Suppressor macrophage treated with lipopolysaccharide for 4 hours (primary cell): ENCODE data around the gene CADM1.

Experiments
- DNase-seq: peaks from one replicate; pipeline ENCODE4 v3.0.0-alpha.2; 2020

Gene CADM1

DNA sequence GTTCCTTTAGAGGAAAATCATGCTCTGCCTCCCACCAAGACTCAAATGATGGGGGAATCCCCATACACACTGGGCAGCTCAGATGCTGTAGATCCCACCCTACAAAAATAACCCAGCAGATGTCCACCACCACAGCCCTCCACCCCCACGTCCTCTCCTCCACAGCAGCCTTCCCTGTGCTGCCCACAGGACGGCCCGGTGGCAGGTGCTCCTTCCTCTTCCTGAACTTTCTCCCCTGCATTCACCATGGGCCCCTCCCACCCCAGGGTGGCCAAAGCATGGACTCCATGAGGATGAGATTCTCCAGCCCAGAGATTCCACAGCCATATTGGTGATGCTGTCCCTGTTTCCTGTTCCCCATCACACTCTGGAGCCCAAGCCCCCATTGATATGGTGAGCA lies 368.3 kb downstream of the CADM1 start:
- no peak for DNase-seq

DNA sequence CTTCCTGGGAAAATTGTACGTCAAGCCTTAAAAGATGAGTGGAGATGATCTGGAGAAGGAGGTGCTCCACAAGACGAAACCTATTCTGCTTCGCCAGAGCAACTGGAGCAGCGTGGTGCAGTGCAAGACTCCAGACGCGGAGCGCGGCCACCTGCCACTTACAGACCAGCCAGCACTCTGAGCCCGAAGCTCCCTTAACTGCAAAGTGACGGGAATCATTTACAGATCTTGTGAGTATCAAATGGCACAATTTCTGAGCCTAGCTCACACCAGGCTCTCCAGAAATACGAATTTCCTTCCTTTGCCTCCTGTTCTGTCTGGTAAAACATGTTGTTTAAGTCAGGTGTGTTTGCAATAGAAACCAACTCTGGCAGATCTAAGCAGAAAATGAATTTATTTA lies 369.3 kb downstream of the CADM1 start:
- no peak for DNase-seq

DNA sequence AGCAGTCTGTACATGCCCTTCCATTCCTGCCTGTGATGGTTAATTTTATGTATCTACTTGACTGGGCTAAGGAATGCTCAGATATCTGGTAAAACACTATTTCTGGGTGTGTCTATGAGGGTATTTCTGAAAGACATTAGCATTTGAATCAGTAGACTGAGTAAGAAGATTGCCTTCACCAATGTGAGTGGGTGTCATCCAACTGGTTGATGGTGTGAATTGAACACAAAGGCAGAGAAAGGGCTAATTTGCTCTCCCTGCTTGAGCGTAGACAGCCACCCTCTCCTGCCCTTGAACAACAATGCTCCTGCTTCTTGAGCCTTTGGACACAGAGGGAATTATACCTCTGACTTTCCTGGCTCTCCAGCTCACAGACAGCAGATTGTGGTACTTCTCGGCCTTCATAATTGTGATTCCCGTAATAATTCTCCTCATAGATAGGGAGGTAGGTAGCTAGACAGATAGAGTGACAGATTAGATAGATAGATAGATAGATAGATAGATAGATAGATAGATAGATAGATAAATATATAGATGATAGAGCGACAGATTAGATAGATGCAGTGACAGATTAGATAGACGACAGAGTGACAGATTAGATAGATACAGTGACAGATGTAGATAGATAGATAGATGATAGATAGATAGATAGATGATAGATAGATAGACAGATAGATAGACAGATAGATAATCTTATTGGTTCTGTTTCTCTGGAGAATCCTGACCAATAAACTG lies 370.6 kb downstream of the CADM1 start:
- DNase-seq, result no peak

DNA sequence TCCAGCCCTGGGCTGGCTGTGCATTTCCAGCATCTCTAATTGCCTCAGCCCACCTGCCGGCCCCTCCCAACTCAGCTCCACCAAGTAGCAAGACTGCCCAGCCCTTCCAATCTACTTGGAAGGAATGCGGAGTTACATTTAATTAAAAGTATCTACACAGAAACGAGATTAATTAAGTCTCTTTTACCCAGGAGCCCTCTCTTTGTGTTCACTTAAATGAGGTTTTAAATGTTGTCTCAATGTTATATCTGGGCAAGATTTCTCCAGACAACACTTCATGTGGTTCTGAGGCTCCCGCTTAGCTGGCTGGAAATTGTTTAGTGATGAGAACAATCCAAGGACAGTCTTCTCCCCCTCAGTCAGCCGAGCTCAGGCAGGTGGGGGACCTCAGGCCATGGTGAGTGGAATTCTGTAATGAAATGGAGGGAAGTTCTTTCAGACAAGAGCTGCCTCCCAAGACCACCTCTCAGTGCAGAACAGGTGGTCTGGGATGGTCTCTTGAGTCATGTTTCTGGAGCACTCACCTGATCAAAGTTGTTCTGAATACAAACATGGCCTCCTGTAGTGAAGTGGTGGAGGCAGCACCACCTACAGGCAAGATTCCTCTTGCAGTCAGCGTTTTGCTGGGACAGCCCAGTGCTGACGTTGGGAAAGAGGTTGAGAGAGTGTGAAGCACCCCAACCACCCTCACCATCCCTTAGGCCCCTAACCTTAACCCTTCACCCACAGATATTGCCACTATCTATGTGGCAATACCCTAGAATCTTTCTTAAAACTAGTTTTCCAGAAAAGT lies 371.6 kb downstream of the CADM1 start:
- no peak for DNase-seq

DNA sequence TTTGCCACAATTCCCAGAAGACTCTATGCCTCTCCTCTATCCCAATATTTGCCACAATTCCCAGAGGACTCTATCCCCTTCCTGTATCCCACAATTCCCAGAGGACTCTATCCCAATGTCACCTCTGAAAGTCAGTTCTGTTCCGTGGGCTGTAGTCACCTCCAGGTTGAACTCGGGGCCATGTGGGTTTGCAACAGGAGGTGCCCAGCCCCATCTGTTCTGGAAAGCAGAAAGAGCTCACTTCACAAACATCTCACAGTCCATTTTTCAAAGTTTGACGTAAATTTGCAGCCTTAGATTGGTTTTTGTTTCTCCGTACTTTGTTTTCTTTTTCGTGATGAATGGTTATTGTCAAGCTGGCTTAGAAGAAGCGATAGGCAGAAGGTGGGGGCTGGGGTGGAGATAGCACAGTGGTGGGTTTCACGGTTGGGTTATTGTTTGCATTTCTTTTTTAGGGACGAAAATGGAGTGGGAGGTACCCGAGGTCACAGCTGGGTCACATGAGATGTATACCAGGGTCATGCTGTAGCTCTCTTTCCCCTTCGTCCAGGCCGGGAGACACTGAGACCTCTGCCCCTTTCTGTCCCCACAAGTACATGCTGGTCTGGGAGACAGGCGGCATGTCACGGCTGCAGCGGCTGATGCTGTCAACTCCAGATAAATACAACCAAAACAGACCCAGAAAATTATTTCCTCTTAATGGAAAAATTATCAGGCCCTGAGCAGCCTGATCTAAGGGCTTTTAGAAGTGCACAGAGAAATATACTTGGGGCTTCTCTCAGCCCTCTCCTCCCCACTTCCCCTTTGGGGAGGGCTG lies 374.5 kb downstream of the CADM1 start:
- DNase-seq, result no peak

DNA sequence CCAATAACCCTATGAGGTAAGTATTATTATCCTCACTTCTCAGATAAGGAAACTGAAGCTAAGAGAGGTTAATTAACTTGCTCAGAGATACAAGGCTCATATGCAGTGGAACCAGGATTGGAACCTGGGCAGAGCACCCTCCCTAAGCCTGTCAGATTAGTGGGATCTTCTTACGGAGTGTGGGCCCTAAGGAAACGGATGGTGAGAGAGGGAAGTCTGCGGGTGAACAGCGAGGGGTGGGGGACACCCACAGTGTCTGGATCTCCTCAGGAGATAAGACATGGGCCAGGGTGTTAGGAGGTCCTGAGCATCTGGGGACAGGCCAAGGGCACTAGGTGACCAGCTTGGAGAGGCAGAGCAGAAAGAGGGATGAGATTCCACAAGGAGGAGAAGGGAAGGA lies 376.0 kb downstream of the CADM1 start:
- DNase-seq, result no peak

DNA sequence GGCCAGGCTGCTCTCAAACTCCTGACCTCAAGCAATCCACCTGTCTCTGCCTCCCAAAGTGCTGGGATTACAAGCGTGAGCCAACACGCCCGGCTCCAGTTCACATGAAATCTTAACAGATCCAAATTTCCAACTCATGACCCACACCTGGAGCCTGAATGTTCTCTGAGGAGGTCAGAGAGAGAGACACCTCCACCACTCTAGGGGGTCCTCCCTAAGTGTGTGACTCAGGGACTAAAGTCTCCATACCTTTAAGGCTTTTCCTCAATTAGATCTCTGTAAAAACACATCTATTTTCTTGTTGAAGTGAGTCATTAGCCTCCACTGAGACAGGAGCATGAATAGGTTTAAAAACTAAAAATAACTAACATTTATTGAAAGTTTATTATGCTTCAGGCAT lies 376.4 kb downstream of the CADM1 start:
- no peak for DNase-seq

DNA sequence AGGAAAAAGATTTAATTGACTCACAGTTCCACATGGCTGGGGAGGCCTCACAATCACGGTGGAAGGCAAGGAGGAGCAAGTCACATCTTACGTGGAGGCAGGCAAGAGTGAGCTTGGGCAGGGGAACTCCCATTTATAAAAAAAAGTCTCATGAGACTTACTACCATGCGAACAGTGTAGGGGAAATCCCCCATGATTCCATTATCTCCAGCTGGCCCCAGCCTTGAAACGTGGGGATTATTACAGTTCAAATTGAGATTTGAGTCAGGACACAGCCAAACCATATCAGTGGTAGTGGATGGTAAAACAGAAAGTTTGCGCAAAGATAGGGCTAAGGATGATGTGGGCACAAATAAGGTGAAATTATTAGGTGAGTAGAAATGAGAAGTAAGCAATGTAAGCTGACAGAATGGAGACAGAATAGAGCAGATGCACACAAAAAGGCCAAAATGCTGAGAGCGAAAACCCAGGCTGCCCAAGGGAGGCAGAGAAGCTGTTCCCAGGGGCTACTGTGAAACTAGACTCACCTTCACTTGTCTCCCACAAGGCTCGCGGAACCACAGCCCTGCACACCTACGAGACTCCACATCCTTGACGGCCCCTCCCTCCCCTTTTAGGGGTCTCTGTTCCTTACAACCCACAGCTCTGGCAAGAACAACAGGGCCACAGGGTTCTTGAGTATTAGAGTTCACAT lies 377.6 kb downstream of the CADM1 start:
- DNase-seq, result no peak

DNA sequence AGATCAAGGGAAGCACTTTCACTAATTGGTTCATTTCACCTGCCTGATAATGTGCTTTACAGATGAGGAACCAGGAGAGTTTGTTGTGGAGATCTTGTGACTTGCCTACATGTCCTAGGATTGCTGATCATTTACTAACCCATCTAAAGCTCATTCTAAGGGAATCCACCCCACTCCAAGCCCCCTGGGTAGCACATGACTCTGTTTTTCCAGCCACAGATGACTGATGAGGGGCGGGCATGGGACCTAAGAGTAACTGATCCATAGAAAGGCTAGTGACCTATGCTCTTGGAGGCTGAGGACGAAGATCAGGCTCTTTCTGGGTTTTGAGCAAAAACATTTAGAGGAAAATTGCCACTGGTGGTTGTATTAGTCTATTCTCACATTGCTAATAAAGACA lies 378.1 kb downstream of the CADM1 start:
- no peak for DNase-seq

DNA sequence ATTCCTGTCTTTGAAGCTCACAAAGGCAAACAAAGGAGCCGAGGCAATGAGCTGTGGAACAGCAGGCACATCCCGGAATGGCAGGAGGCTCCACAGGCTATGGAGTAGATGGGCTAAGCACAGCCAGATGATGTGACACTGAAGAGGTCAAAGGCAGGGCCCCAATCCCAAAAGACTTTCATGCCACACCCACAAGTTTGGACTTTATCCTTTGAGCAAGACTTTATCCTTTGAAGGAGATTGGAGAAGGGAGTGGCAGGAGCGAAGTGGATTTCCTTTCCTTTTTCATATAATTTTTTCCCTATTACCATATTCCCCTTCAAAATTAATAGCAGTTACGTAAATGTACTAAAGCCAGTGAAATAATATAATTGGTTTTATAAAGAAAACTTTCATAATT lies 379.4 kb downstream of the CADM1 start:
- DNase-seq, result no peak

DNA sequence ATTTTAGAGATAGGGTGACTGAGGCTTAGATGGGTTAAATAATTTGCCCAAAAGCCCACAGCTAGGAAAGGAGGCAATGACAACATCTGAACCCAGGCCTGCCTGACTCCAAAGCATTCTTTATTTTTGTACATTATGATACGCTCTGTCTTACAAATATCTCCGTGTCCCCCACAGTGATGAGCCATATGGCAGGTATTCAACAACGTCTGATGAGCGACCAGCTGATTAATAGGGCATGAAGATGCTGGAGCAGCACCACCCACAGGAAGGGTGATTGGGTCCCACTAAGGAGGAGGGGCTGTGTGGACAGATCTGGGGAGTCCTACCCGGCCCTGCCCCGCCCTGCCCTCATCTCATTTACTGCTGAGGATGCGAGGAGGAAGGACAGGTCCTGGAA lies 380.6 kb downstream of the CADM1 start:
- DNase-seq, result no peak

DNA sequence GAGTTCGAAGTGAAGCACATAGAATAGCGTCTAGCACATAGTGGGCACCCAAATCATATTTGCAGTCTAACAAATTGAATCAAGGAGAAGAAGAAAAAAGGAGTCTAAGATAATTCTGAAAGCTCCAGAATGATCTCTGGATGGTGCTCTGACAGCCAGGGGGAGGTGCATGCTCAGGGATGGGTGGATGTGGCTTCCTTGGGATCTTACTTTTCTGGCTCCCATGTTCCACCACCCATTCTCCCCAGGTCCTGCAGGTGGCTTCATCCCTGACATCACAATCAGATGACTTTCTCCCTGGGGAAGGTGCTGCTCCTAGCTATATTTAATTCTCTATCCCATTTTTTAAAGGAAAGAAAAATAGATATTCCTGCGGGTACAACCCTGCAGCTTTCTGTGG lies 381.9 kb downstream of the CADM1 start:
- no peak for DNase-seq
